DND-41 (cell line): ENCODE results near the gene DDX1.

ENCODE experiments used
- EZH2 ChIP-seq: IDR thresholded peaks from 3 replicates; pipeline ENCODE4 v1.6.1; 2012; ENCODE audit warnings: borderline replicate concordance, low read depth, mild to moderate bottlenecking, moderate library complexity, low read length, inconsistent platforms; ENCODE audit not compliant: severe bottlenecking
- TF ChIP-seq, protein P1 (sequence below): IDR thresholded peaks from 2 replicates; pipeline ENCODE4 v1.5.1; 2012; ENCODE audit warnings: borderline replicate concordance, low read length, moderate library complexity, mild to moderate bottlenecking; ENCODE audit not compliant: poor library complexity, severe bottlenecking; ENCODE audit errors: extremely low read depth

DNA sequence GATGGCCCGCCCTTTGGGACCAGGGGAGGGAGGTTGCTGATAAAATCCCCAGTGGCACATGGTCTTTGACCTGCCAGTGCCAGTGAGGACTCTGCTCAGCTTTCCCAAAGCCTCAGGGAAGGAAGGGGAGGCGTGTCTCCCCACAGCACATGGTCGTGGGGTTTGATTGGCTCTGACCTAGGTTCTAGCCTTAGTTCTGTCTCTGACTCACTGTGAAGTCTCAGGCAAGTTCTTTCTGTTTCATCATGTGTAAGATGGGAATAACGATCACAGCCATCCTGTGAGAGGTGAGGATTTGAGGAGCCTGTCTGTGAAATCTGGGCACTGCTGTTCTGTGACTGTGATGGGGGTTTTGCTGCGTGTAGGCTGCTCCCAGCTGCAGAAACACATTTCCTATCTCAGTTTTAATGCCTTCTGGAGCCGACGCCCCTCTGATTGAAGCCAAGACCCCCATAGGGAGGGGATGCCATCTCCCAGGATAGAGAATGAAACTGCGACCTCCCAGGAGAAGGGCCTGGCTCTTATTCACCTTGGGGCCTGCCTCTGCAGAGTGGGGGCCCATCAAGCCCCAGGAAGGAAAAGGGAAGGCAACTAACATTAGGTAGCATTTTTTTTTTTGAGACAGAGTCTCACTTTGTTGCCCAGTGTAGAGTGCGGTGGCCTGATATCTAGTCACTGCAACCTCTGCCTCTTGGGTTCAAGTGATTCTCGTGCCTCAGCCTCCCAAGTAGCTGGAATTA, 84.0 kb downstream of the DDX1 start:
- no peak for TF ChIP-seq EZH2
- TF ChIP-seq, protein P1, sequence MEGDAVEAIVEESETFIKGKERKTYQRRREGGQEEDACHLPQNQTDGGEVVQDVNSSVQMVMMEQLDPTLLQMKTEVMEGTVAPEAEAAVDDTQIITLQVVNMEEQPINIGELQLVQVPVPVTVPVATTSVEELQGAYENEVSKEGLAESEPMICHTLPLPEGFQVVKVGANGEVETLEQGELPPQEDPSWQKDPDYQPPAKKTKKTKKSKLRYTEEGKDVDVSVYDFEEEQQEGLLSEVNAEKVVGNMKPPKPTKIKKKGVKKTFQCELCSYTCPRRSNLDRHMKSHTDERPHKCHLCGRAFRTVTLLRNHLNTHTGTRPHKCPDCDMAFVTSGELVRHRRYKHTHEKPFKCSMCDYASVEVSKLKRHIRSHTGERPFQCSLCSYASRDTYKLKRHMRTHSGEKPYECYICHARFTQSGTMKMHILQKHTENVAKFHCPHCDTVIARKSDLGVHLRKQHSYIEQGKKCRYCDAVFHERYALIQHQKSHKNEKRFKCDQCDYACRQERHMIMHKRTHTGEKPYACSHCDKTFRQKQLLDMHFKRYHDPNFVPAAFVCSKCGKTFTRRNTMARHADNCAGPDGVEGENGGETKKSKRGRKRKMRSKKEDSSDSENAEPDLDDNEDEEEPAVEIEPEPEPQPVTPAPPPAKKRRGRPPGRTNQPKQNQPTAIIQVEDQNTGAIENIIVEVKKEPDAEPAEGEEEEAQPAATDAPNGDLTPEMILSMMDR = no peak
